Measurements from ENCODE around the gene TEAD4.

TEAD4 gene

GRCh38 chr12:3032770-3033538 is 73.8 kb downstream of the TEAD4 start:
- no peak for DNase-seq (ENCODE audit: low read depth, low spot score)

- no peak for DNase-seq (ENCODE audit: low read depth, low spot score)
Measured at GRCh38 chr12:3033539-3033867, 74.3 kb downstream of the TEAD4 start.

- DNase-seq (ENCODE audit: low read depth, low spot score): no peak
Measured at GRCh38 chr12:3034067-3034750, 75.0 kb downstream of the TEAD4 start.

- no peak for DNase-seq (ENCODE audit: low read depth, low spot score)
Measured at GRCh38 chr12:3035171-3035570, 76.0 kb downstream of the TEAD4 start.

- DNase-seq (ENCODE audit: low read depth, low spot score): no peak
Measured at GRCh38 chr12:3035815-3036702, 76.9 kb downstream of the TEAD4 start.

- no peak for DNase-seq (ENCODE audit: low read depth, low spot score)
Measured at GRCh38 chr12:3036901-3037600, 77.9 kb downstream of the TEAD4 start.

- DNase-seq (ENCODE audit: low read depth, low spot score): no peak
Measured at GRCh38 chr12:3038166-3038565, 79.0 kb downstream of the TEAD4 start.

GRCh38 chr12:3038926-3039510 is 79.8 kb downstream of the TEAD4 start:
- no peak for DNase-seq (ENCODE audit: low read depth, low spot score)

GRCh38 chr12:3040026-3040656 is 80.9 kb downstream of the TEAD4 start:
- DNase-seq (ENCODE audit: low read depth, low spot score): no peak

GRCh38 chr12:3040663-3041544 is 81.7 kb downstream of the TEAD4 start:
- DNase-seq (ENCODE audit: low read depth, low spot score): no peak

- peak; percentile 11 for DNase-seq (ENCODE audit: low read depth, low spot score)
Measured at GRCh38 chr12:3041558-3042164, 82.5 kb downstream of the TEAD4 start.

- DNase-seq (ENCODE audit: low read depth, low spot score): no peak
Measured at GRCh38 chr12:3042394-3042793, 83.2 kb downstream of the TEAD4 start.

GRCh38 chr12:3042826-3043225 is 83.6 kb downstream of the TEAD4 start:
- no peak for DNase-seq (ENCODE audit: low read depth, low spot score)

GRCh38 chr12:3043406-3043805 is 84.2 kb downstream of the TEAD4 start:
- DNase-seq (ENCODE audit: low read depth, low spot score): no peak

- no peak for DNase-seq (ENCODE audit: low read depth, low spot score)
Measured at GRCh38 chr12:3044141-3044630, 85.0 kb downstream of the TEAD4 start.

- no peak for DNase-seq (ENCODE audit: low read depth, low spot score)
Measured at GRCh38 chr12:3045494-3045893, 86.3 kb downstream of the TEAD4 start.

- DNase-seq (ENCODE audit: low read depth, low spot score): no peak
Measured at GRCh38 chr12:3045989-3046388, 86.8 kb downstream of the TEAD4 start.

GRCh38 chr12:3046441-3047200 is 87.4 kb downstream of the TEAD4 start:
- DNase-seq (ENCODE audit: low read depth, low spot score): no peak

GRCh38 chr12:3047961-3048360 is 88.8 kb downstream of the TEAD4 start:
- no peak for DNase-seq (ENCODE audit: low read depth, low spot score)

Measured in activated CD4-positive, CD25-positive, alpha-beta regulatory T cell treated with anti-CD3 and anti-CD28 coated beads, Interleukin-2, amount 50 U/mL, for 16 hours (primary cell).